ENCODE results near the gene SEC23A. TPM values are rescaled to one million over a fixed set of nuclear protein-coding genes. Genes with fewer than 3 reads are reported as not detected.
A peak's percentile ranks its signal among the peaks of the same experiment; 100 is the strongest.
"Not testable (repeated sequence)": the region's sequence is repeated elsewhere in the genome, so short reads cannot be mapped to it uniquely, and the experiment has no call there.

SEC23A gene
- total RNA-seq, 4 donors from 2014 or later: 88.6 to 290 (median 162) TPM

DNA sequence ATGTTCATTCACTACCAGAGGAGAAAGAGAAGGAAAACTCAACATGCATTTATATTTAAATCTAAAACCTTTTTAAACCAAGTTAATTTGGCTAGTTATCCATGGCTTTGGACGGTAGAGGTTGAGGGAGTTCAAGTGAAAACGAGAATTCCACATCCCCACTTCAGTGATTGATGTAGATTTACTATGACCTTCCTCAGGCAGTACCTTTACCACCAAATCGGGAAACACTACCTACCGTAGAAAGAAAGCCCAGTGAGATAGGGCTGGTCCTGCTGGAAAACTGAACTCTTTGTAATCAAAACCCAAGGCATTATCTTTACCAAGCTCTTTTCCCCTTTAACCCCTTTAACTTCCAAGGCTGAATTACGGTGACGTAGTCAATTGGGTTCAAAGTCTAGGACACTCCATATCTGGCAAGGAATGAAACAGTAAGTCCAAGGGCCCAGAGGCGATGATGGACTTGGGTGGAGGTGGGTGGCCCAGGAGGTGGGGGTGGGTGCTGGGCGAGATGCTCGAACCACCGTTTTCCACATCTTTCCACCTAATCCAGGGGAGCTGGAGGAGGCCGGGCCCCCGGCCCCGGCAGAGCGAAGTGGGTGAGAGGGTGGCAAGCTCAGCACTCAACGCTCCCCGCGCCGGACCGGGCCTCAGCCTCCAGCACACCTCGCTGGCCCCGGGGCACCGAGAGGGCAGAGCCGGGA, 618 bp downstream of the SEC23A start:
- TF ChIP-seq POLR2AphosphoS5 (IDR thresholded peaks at IDR 0.05) (peak; percentile 59 to 79 (median 73)), EP300 (IDR thresholded peaks at IDR 0.05; ENCODE audit: low read depth) (peak; percentile 16)
- TF ChIP-seq, protein P1, sequence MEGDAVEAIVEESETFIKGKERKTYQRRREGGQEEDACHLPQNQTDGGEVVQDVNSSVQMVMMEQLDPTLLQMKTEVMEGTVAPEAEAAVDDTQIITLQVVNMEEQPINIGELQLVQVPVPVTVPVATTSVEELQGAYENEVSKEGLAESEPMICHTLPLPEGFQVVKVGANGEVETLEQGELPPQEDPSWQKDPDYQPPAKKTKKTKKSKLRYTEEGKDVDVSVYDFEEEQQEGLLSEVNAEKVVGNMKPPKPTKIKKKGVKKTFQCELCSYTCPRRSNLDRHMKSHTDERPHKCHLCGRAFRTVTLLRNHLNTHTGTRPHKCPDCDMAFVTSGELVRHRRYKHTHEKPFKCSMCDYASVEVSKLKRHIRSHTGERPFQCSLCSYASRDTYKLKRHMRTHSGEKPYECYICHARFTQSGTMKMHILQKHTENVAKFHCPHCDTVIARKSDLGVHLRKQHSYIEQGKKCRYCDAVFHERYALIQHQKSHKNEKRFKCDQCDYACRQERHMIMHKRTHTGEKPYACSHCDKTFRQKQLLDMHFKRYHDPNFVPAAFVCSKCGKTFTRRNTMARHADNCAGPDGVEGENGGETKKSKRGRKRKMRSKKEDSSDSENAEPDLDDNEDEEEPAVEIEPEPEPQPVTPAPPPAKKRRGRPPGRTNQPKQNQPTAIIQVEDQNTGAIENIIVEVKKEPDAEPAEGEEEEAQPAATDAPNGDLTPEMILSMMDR (IDR thresholded peaks at IDR 0.05): no peak
- Histone ChIP-seq H3K4me1 (peaks cover 18 to 59% (median 42%) of the 10 kb centered on the region in 4 donors), H3K4me3 (peak overlapping the region; percentile 64 to 87 (median 70)), H3K9me3 (no peaks in the 10 kb centered on the region), H3K27me3 (no peaks in the 10 kb centered on the region), H3K36me3 (no peaks in the 10 kb centered on the region), H3K27ac (peak overlapping the region; percentile 95 to 100 (median 96))
- DNase-seq: peak; percentile 73
- in situ Hi-C loops (cut with MboI; ENCODE audit: low pct_ligation_motif_present in 1 of 4, low pct_unique_long_range_greater_than_20kb in 1 of 4, low sequenced_read_pairs in 3 of 4): loop anchor here in 1 of 4 donors (10.0 kb wide), 1 partner anchor 72 kb away; the partner anchor contains the start of genes PNN and TRAPPC6B
- intact Hi-C loops (cut with DNase I; ENCODE audit: low total_unique reads): no loop called here
- WGBS, 2 donors (ENCODE audit: low coverage in 1 of 2): 1 to 5% methylated on average over 2 to 23 of the region's 23 CpGs

DNA sequence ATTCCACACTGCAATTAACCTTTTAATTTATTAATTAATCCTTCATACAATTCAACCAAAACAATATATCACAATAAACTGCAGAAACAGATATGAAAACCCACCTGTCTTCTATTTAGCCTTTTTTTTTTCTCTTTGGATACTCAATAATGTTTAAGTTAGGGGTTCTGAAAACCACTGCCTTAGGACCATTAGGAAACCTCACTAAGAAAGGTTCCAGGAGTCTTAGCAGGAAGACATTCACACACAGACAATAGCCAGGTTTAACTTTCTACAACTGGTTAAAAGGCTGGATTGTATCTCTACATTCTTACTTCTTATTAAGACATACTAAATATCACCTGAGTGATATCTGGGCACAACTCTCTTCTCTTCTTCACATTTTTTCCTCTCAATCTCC, 3.3 kb downstream of the SEC23A start:
- TF ChIP-seq POLR2AphosphoS5 (IDR thresholded peaks at IDR 0.05) (no peak), EP300 (IDR thresholded peaks at IDR 0.05; ENCODE audit: low read depth) (no peak), POLR2A (IDR thresholded peaks at IDR 0.05) (no peak)
- TF ChIP-seq, protein P1 (IDR thresholded peaks at IDR 0.05): no peak
- no peak for DNase-seq
- in situ Hi-C loops (cut with MboI; ENCODE audit: low pct_ligation_motif_present in 1 of 4, low pct_unique_long_range_greater_than_20kb in 1 of 4, low sequenced_read_pairs in 3 of 4) (loop anchor here in 1 of 4 donors (10.0 kb wide), 1 partner anchor 75 kb away; the partner anchor contains the start of genes PNN and TRAPPC6B), intact Hi-C loops (cut with DNase I; ENCODE audit: low total_unique reads) (no loop called here)
- peaks cover 18 to 68% (median 45%) of the 10 kb centered on the region in 4 donors for H3K4me1 ChIP-seq
- peak overlapping the region in 2 of 4 donors; percentile 3 to 14 for H3K27ac ChIP-seq
- H3K27me3 ChIP-seq: no peaks in the 10 kb centered on the region
- H3K9me3 ChIP-seq: no peaks in the 10 kb centered on the region
- H3K36me3 ChIP-seq: peaks cover 0 to 6% (median 2%) of the 10 kb centered on the region in 4 donors
- H3K4me3 ChIP-seq: no peak overlapping the region

DNA sequence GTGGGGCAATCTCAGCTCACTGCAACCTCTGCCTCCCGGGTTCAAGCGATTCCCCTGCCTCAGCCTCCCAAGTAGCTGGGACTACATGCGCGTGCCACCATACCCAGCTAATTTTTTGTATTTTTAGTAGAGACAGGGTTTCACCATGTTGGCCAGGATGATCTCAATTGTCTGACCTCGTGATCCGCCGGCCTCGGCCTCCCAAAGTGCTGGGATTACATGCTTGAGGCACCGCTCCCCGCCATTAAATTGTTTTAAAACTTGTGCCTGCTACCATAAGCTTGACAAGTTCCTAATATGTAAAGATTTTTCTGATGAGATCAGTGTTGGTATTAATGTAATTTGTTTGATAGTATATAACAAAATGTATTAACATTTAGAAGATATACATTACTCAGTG, 3.8 kb downstream of the SEC23A start:
- 93 to 95% methylated on average over 9 to 10 of the region's 10 CpGs for WGBS, 2 donors (ENCODE audit: low coverage in 1 of 2)
- H3K36me3 ChIP-seq; intact Hi-C loops (cut with DNase I; ENCODE audit: low total_unique reads); H3K4me3 ChIP-seq; H3K9me3 ChIP-seq; in situ Hi-C loops (cut with MboI; ENCODE audit: low pct_ligation_motif_present in 1 of 4, low pct_unique_long_range_greater_than_20kb in 1 of 4, low sequenced_read_pairs in 3 of 4); H3K27ac ChIP-seq; DNase-seq; H3K27me3 ChIP-seq: not testable (repeated sequence)
- peaks cover 13 to 63% (median 42%) of the 10 kb centered on the region in 4 donors for H3K4me1 ChIP-seq

DNA sequence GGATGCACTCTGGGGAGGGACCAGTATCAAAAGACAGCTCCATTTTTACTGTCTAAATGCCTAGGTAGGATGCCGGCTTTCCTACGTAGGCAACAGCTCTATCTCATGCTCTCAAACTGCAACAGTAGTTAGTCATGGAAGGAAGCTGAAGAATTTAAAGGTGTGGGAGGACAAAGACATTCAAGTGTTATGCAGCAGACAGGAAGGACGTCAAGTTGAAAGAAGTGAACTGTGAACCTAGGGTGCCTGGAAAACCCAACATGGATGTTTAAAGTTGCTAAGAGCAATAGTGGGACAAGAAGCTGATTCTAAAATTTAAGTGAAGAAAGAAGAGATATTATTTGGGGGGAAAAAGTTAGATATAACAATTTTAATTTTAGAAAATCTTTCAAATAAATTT, 5.9 kb downstream of the SEC23A start:
- no peak for DNase-seq
- Histone ChIP-seq H3K4me3 (no peak overlapping the region), H3K9me3 (no peaks in the 10 kb centered on the region), H3K27ac (peak overlapping the region in 2 of 4 donors; percentile 60 to 62), H3K27me3 (no peaks in the 10 kb centered on the region), H3K36me3 (peaks cover 0 to 20% (median 8%) of the 10 kb centered on the region in 4 donors), H3K4me1 (peaks cover 10 to 54% (median 34%) of the 10 kb centered on the region in 4 donors)
- intact Hi-C loops (cut with DNase I; ENCODE audit: low total_unique reads): no loop called here
- TF ChIP-seq, protein P1 (IDR thresholded peaks at IDR 0.05): no peak
- TF ChIP-seq POLR2A (IDR thresholded peaks at IDR 0.05) (no peak), EP300 (IDR thresholded peaks at IDR 0.05; ENCODE audit: low read depth) (no peak), POLR2AphosphoS5 (IDR thresholded peaks at IDR 0.05) (no peak)
- 42 to 60% methylated on average over 3 of the region's 3 CpGs for WGBS, 2 donors (ENCODE audit: low coverage in 1 of 2)
- in situ Hi-C loops (cut with MboI; ENCODE audit: low pct_ligation_motif_present in 1 of 4, low pct_unique_long_range_greater_than_20kb in 1 of 4, low sequenced_read_pairs in 3 of 4): no loop called here
